Measurements from ENCODE around the gene M1AP.

Gene M1AP

GRCh38 chr2:74593826-74594772 lies 54.0 kb downstream of the M1AP start:
- DNase-seq (ENCODE audit: low read depth): no peak
- TF ChIP-seq, protein P1, sequence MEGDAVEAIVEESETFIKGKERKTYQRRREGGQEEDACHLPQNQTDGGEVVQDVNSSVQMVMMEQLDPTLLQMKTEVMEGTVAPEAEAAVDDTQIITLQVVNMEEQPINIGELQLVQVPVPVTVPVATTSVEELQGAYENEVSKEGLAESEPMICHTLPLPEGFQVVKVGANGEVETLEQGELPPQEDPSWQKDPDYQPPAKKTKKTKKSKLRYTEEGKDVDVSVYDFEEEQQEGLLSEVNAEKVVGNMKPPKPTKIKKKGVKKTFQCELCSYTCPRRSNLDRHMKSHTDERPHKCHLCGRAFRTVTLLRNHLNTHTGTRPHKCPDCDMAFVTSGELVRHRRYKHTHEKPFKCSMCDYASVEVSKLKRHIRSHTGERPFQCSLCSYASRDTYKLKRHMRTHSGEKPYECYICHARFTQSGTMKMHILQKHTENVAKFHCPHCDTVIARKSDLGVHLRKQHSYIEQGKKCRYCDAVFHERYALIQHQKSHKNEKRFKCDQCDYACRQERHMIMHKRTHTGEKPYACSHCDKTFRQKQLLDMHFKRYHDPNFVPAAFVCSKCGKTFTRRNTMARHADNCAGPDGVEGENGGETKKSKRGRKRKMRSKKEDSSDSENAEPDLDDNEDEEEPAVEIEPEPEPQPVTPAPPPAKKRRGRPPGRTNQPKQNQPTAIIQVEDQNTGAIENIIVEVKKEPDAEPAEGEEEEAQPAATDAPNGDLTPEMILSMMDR (IDR thresholded peaks at IDR 0.05; ENCODE audit: low read depth, low read length, missing control alignments): no peak
- in situ Hi-C loops (cut with HindIII; ENCODE audit: low sequenced_read_pairs): no loop called here
- no peak overlapping the region for H3K4me3 ChIP-seq (ENCODE audit: low read depth, low read length)

GRCh38 chr2:74588664-74589063 lies 59.5 kb downstream of the M1AP start:
- in situ Hi-C loops (cut with HindIII; ENCODE audit: low sequenced_read_pairs): loop anchor here (5.0 kb wide), 1 partner anchor 54 kb away; no protein-coding TSS in a partner anchor
- no peak for DNase-seq (ENCODE audit: low read depth)
- H3K4me3 ChIP-seq (ENCODE audit: low read depth, low read length): no peak overlapping the region
- TF ChIP-seq, protein P1 (IDR thresholded peaks at IDR 0.05; ENCODE audit: low read depth, low read length, missing control alignments): no peak

DNA sequence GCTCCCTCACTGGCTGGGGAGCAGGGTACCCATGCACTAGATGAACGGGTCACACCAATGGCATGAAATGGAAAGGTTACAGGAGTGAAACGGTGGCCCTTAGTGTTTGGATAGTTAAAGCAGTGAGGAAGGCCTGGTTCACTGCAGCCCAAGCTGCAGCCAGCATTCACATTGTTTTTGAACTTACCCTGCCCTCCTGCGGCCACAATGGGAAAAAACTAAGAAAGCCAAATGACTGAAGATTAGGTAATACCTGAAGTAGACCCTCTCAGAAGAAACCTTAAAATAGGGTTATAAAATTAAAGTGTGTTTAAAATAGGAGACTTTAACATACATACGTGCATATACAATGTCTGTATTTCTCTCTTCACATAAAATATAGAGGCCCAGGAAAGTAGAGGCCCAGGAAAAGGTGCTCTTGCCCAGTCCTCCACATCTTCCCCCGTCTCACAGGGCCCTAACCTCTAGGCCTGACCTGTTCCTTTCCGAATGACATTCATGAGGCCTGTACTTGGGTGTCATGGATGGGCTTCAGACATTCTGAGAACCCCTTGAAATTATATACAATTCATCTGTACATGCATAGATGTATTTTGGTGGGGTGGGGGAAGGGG lies 60.4 kb downstream of the M1AP start:
- peak; percentile 60 for DNase-seq (ENCODE audit: low read depth)
- H3K4me3 ChIP-seq (ENCODE audit: low read depth, low read length): no peak overlapping the region
- TF ChIP-seq, protein P1 (IDR thresholded peaks at IDR 0.05; ENCODE audit: low read depth, low read length, missing control alignments): peak; percentile 69
- in situ Hi-C loops (cut with HindIII; ENCODE audit: low sequenced_read_pairs): loop anchor here (5.0 kb wide), 1 partner anchor 55 kb away; no protein-coding TSS in a partner anchor

DNA sequence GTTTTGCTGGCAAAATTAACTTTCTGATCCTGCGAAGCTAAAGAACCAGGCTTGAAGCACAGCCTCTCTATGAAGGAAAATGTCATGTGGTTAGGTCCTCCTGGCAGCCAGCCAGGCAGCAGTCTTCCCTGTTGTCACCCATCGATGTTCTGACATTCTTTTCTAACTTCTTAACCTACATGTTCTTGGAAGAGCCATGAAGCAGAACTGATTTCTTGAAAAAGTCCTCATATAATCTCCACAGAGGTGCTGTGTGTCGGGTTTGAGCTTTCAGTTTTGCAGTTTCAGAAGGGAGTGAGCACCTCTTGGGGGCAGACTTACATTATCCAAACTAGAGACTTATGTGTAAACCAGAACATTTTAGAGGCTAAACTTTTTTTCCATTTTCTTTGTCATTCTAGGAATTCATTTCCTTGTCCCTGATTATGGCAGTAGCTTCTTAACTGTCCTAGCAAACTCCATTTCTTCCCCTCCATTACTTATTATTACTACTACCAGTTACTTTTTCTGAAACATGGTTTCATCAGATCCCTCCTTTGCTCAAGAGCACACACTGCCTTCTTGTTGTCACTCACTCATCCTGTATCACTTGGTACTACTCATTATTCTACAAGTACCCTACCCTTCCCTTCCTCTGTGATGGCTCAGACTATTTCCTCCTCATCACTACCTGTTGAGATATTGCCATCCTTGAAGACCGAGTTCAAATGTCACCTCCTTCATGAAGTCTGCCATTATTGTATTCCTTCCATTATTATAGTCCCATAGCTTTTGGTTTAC lies 62.5 kb downstream of the M1AP start:
- no peak for DNase-seq (ENCODE audit: low read depth)
- TF ChIP-seq, protein P1 (IDR thresholded peaks at IDR 0.05; ENCODE audit: low read depth, low read length, missing control alignments): no peak
- no peak overlapping the region for H3K4me3 ChIP-seq (ENCODE audit: low read depth, low read length)
- in situ Hi-C loops (cut with HindIII; ENCODE audit: low sequenced_read_pairs): loop anchor here (5.0 kb wide), 1 partner anchor 57 kb away; no protein-coding TSS in a partner anchor

GRCh38 chr2:74584088-74584645 lies 64.0 kb downstream of the M1AP start:
- H3K4me3 ChIP-seq (ENCODE audit: low read depth, low read length): no peak overlapping the region
- TF ChIP-seq, protein P1 (IDR thresholded peaks at IDR 0.05; ENCODE audit: low read depth, low read length, missing control alignments): no peak
- no peak for DNase-seq (ENCODE audit: low read depth)
- in situ Hi-C loops (cut with HindIII; ENCODE audit: low sequenced_read_pairs): no loop called here

- DNase-seq (ENCODE audit: low read depth): no peak
- in situ Hi-C loops (cut with HindIII; ENCODE audit: low sequenced_read_pairs): no loop called here
- TF ChIP-seq, protein P1 (IDR thresholded peaks at IDR 0.05; ENCODE audit: low read depth, low read length, missing control alignments): no peak
- no peak overlapping the region for H3K4me3 ChIP-seq (ENCODE audit: low read depth, low read length)
Observed at GRCh38 chr2:74583504-74583903, 64.6 kb downstream of the M1AP start.

Measured in astrocyte of the cerebellum (primary cell).